Heart left ventricle (tissue), 13 donors: ENCODE measurements around the gene LDAH.

ENCODE experiments used
- POLR2A ChIP-seq, 2 donors: fragments of 450-650 bp; IDR thresholded peaks; one replicate each; pipeline ENCODE4 v1.6.1; 2017; ENCODE audit warnings: antibody characterized with exemption in 2 of 2, mild to moderate bottlenecking in 2 of 2, moderate library complexity in 2 of 2
- TF ChIP-seq, protein P1 (sequence below), 12 donors: fragments of 200-600 bp; sonication (generic) in 4 of 12; IDR thresholded peaks; one replicate each; pipeline versions ENCODE4 v1.5.0 to v1.8.0; 2018 to 2022; ENCODE audit warnings: antibody characterized with exemption in 12 of 12, mild to moderate bottlenecking in 5 of 12
- donor health status: ischemic (EF 13 %, LVEDD 7.1; RV severe dilation, severe dysfunction).
- donor health status: DM: no; HTN: yes; CAD: no.
- donor health status: DM: no; HTN: no; CAD: no.
- donor health status: ischemic (EF 25% LVEDD 6.9; RV normal size, moderate dysfunction).
- donor health status: ischemic (EF 25% LVEDD 5.7; RV mildly dilated, moderate dysfunction).
- donor health status: ischemic (EF 35%, LVEDD 5.7; RV mildly dilated, moderate dysfunction).
- donor health status: nonischemic (EF 11% LVEDD 7.7; RV severe dilation, severe dysfunction).
- donor health status: DM: yes; HTN: yes; CAD: no.
- donor health status: PGD.
- donor health status: ischemic (EF 29% LVEDD 5.4; RV normal size, mild dysfunction).
- donor health status: nonischemic (EF 23%, LVEDD 6.1; RV moderate dilation, normal function).

DNA sequence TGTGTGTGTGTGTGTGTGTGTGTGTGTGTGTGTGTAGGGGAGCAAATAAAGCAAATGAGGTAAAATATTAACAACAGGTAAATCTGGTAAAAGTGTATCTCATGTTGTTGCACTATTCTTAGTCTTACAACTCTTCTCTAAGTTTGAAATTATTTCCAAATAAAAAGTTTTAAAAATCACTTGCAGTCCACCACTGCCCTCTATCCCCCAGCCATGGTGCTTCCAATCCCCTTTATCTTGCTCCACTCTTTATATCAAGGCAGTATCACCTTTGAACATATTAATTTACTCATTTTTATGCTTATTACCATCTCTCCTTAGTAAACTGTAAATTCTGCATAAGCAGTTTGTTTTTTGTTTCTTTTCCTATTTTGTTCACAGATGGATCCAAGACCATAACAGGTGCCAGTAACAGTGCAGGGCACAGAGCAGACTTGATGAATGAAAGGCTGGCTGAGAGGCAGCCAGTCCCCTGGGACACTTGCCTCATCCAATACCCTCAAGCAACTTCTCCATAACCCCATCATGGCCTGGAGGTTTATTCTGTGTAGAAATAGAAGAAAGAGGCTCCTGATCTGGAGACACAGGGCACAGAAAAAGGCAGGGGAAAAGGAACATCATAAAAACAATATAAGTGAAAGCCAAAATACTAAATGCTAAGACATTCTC, 67.6 kb downstream of the LDAH start:
- no peak for TF ChIP-seq POLR2A (IDR thresholded peaks at IDR 0.05)
- TF ChIP-seq, protein P1, sequence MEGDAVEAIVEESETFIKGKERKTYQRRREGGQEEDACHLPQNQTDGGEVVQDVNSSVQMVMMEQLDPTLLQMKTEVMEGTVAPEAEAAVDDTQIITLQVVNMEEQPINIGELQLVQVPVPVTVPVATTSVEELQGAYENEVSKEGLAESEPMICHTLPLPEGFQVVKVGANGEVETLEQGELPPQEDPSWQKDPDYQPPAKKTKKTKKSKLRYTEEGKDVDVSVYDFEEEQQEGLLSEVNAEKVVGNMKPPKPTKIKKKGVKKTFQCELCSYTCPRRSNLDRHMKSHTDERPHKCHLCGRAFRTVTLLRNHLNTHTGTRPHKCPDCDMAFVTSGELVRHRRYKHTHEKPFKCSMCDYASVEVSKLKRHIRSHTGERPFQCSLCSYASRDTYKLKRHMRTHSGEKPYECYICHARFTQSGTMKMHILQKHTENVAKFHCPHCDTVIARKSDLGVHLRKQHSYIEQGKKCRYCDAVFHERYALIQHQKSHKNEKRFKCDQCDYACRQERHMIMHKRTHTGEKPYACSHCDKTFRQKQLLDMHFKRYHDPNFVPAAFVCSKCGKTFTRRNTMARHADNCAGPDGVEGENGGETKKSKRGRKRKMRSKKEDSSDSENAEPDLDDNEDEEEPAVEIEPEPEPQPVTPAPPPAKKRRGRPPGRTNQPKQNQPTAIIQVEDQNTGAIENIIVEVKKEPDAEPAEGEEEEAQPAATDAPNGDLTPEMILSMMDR (IDR thresholded peaks at IDR 0.05): peak in 2 of 12 donors; percentile 12 to 24
